ENCODE data around the gene MAPK8IP3.
A peak's percentile ranks its signal among the peaks of the same experiment; 100 is the strongest.

The MAPK8IP3 gene

GRCh38 chr16:1774448-1774780 is 68.4 kb downstream of the MAPK8IP3 start:
- DNase-seq (ENCODE audit: low read depth, low spot score), result no peak

GRCh38 chr16:1775006-1775845 is 69.2 kb downstream of the MAPK8IP3 start:
- DNase-seq (ENCODE audit: low read depth, low spot score), result no peak

GRCh38 chr16:1775846-1776671 is 70.1 kb downstream of the MAPK8IP3 start:
- no peak for DNase-seq (ENCODE audit: low read depth, low spot score)

- DNase-seq (ENCODE audit: low read depth, low spot score), result no peak
Measured at GRCh38 chr16:1776672-1776955, 70.6 kb downstream of the MAPK8IP3 start.

- no peak for DNase-seq (ENCODE audit: low read depth, low spot score)
Measured at GRCh38 chr16:1776991-1777374, 71.0 kb downstream of the MAPK8IP3 start.

- DNase-seq (ENCODE audit: low read depth, low spot score), result no peak
Measured at GRCh38 chr16:1777375-1778199, 71.6 kb downstream of the MAPK8IP3 start.

- DNase-seq (ENCODE audit: low read depth, low spot score), result no peak
Measured at GRCh38 chr16:1778200-1779179, 72.5 kb downstream of the MAPK8IP3 start.

- DNase-seq (ENCODE audit: low read depth, low spot score), result no peak
Measured at GRCh38 chr16:1779234-1779701, 73.3 kb downstream of the MAPK8IP3 start.

GRCh38 chr16:1779741-1780676 is 74.0 kb downstream of the MAPK8IP3 start:
- DNase-seq (ENCODE audit: low read depth, low spot score), result no peak

- DNase-seq (ENCODE audit: low read depth, low spot score), result no peak
Measured at GRCh38 chr16:1780677-1781072, 74.7 kb downstream of the MAPK8IP3 start.

- no peak for DNase-seq (ENCODE audit: low read depth, low spot score)
Measured at GRCh38 chr16:1781254-1781653, 75.3 kb downstream of the MAPK8IP3 start.

- DNase-seq (ENCODE audit: low read depth, low spot score), result no peak
Measured at GRCh38 chr16:1781758-1782407, 75.9 kb downstream of the MAPK8IP3 start.

GRCh38 chr16:1782408-1783264 is 76.6 kb downstream of the MAPK8IP3 start, which contains the start of the genes NUBP2 and SPSB3:
Gene NUBP2, plus strand, starts transcription at chr16:1782960. Its CDS starts 61 bp downstream, at chr16:1783021.
Gene SPSB3, minus strand, starts transcription at chr16:1782571. Its CDS starts 1,088 bp downstream, at chr16:1781483.
- peak; percentile 95 for DNase-seq (ENCODE audit: low read depth, low spot score)

- no peak for DNase-seq (ENCODE audit: low read depth, low spot score)
Measured at GRCh38 chr16:1784977-1785845, 79.2 kb downstream of the MAPK8IP3 start.

GRCh38 chr16:1785846-1786170 is 79.8 kb downstream of the MAPK8IP3 start:
- no peak for DNase-seq (ENCODE audit: low read depth, low spot score)

GRCh38 chr16:1786242-1787055 is 80.5 kb downstream of the MAPK8IP3 start:
- no peak for DNase-seq (ENCODE audit: low read depth, low spot score)

GRCh38 chr16:1787056-1787321 is 81.0 kb downstream of the MAPK8IP3 start:
- no peak for DNase-seq (ENCODE audit: low read depth, low spot score)
